ENCODE measurements around the gene UBE4B. TPM values are rescaled to one million over a fixed set of nuclear protein-coding genes. Genes with fewer than 3 reads are reported as not detected.

The UBE4B gene
- total RNA-seq, 1 experiment from 2014 or later, result 44.7 TPM

- H3K36me3 ChIP-seq (ENCODE audit: control insufficient read depth in 1 of 2, insufficient read depth in 2 of 2, low read length in 2 of 2), result peaks cover 0 to 4% of the 10 kb centered on the region in 2 experiments; a peak in 1 of 4 replicates
- TF ChIP-seq POLR2AphosphoS5 (IDR thresholded peaks at IDR 0.05; ENCODE audit: low read depth, low read length) (no peak), ATF3 (IDR thresholded peaks at IDR 0.05) (no peak), FOSL1 (IDR thresholded peaks at IDR 0.05; ENCODE audit: low read depth) (no peak), YY1 (IDR thresholded peaks at IDR 0.05; ENCODE audit: extremely low read depth, insufficient replicate concordance, low read depth, low read length) (no peak), TCF7L2 (IDR thresholded peaks at IDR 0.05; ENCODE audit: borderline replicate concordance, extremely low read depth, insufficient read depth, insufficient read length) (no peak), ELF1 (IDR thresholded peaks at IDR 0.05; ENCODE audit: borderline replicate concordance, low read depth) (no peak), EZH2 (IDR thresholded peaks at IDR 0.05) (no peak), CTCF (IDR thresholded peaks at IDR 0.05 in 2 of 3, conservative IDR thresholded peaks at IDR 0.05 in 1 of 3; ENCODE audit: borderline replicate concordance in 1 of 3, insufficient read depth in 1 of 3, low read depth in 2 of 3, low read length in 2 of 3) (no peak), EZH2phosphoT487 (IDR thresholded peaks at IDR 0.05; ENCODE audit: borderline replicate concordance) (no peak), SRF (IDR thresholded peaks at IDR 0.05; ENCODE audit: low read depth) (no peak), CEBPB (IDR thresholded peaks at IDR 0.05; ENCODE audit: low read depth) (no peak), ZBTB33 (IDR thresholded peaks at IDR 0.05; ENCODE audit: extremely low read depth, insufficient replicate concordance, low read length) (no peak), POLR2A (IDR thresholded peaks at IDR 0.05; ENCODE audit: borderline replicate concordance, extremely low read depth, insufficient read depth, insufficient read length) (no peak), JUND (IDR thresholded peaks at IDR 0.05) (no peak), ZFX (IDR thresholded peaks at IDR 0.05) (no peak), EGR1 (IDR thresholded peaks at IDR 0.05; ENCODE audit: low read depth) (no peak), CBX3 (IDR thresholded peaks at IDR 0.05; ENCODE audit: low read depth) (no peak)
- TF ChIP-seq, protein P1, sequence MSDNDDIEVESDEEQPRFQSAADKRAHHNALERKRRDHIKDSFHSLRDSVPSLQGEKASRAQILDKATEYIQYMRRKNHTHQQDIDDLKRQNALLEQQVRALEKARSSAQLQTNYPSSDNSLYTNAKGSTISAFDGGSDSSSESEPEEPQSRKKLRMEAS (IDR thresholded peaks at IDR 0.05), result no peak
- H3K9me2 ChIP-seq (ENCODE audit: insufficient read depth), result no peaks in the 10 kb centered on the region
- H3K4me2 ChIP-seq (ENCODE audit: low read length), result no peak overlapping the region
- DNase-seq (ENCODE audit: low read depth, low spot score) (no peak), ATAC-seq (no peak)
- no peaks in the 10 kb centered on the region for H3K27me3 ChIP-seq (ENCODE audit: insufficient read depth, low read length)
- H3K9me3 ChIP-seq (ENCODE audit: control insufficient read depth in 1 of 2, insufficient read depth in 1 of 2, low read depth in 1 of 2, low read length in 2 of 2), result no peaks in the 10 kb centered on the region
- POLR2A ChIA-PET, result no interaction called here
- peaks cover 32% of the 10 kb centered on the region for H3K79me2 ChIP-seq (ENCODE audit: insufficient read depth, low read length)
- H4K20me1 ChIP-seq (ENCODE audit: insufficient read depth), result peaks cover 2% of the 10 kb centered on the region; the same call in 1 of the 2 replicates
- BruUV-seq (replicated peaks), result no TSS peak
- no peak overlapping the region for H3K4me3 ChIP-seq (replicated peaks in 1 of 2; ENCODE audit: low read depth in 1 of 2, low read length in 2 of 2)
- no peak overlapping the region for H2AFZ ChIP-seq (ENCODE audit: low read depth, low read length, poor library complexity, severe bottlenecking)
- no peak overlapping the region for H3K27ac ChIP-seq (ENCODE audit: low read depth, low read length)
- H3K4me1 ChIP-seq (ENCODE audit: control insufficient read depth in 1 of 2, insufficient read depth in 2 of 2, low read length in 2 of 2), result peaks cover 0 to 4% of the 10 kb centered on the region in 2 experiments; a peak in 1 of 4 replicates
- CTCF ChIA-PET, result no interaction called here
- RAD21 ChIA-PET (ENCODE audit: low non-redundant PET in 1 of 2, low total read pairs in 2 of 2, uncharacterized antibody in 2 of 2, unreplicated experiment in 2 of 2), result no interaction called here
- no peak overlapping the region for H3K9ac ChIP-seq (ENCODE audit: low read length)
- intact Hi-C loops (cut with micrococcal nuclease), result loop anchor here (5.0 kb wide), 1 partner anchor 59 kb away; no protein-coding TSS in a partner anchor
Measured at GRCh38 chr1:10082785-10083479, 50.2 kb downstream of the UBE4B start.
